ENCODE measurements around the gene ITGA7. TPM values are rescaled to one million over a fixed set of nuclear protein-coding genes. Genes with fewer than 3 reads are reported as not detected.

Gene ITGA7
- total RNA-seq, 1 experiment from 2014 or later, result 0.58 TPM

GRCh38 chr12:55720071-55720564 is 12.4 kb upstream of the ITGA7 start, which contains the start of gene RDH5:
TSS of gene RDH5 (plus strand) at chr12:55720393. CDS start at chr12:55721185, 792 bp downstream.
- no peak for DNase-seq (ENCODE audit: low spot score)

DNA sequence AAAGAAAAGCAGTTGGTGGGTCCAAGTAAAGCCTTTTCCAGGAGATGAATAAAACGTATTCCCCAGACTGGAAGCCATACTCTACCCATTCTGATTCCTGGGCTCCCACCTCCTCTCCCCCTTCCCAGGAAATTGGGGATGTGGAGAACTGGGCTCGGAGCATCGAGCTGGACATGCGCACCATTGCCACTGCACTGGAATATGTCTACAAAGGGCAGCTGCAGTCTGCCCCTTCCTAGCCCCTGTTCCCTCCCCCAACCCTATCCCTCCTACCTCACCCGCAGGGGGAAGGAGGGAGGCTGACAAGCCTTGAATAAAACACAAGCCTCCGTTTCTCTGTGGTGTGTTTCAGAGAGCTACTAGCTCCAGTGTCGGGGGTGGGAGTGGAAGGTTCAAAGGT is 11.7 kb upstream of the ITGA7 start:
- DNase-seq (ENCODE audit: low spot score), result no peak
- in situ Hi-C loops (cut with HindIII; ENCODE audit: low sequenced_read_pairs), result no loop called here

More at GRCh38 chr12:55720071-55720564, 12.4 kb upstream of the ITGA7 start, which contains the start of gene RDH5:
- in situ Hi-C loops (cut with HindIII; ENCODE audit: low sequenced_read_pairs), result no loop called here

DNA sequence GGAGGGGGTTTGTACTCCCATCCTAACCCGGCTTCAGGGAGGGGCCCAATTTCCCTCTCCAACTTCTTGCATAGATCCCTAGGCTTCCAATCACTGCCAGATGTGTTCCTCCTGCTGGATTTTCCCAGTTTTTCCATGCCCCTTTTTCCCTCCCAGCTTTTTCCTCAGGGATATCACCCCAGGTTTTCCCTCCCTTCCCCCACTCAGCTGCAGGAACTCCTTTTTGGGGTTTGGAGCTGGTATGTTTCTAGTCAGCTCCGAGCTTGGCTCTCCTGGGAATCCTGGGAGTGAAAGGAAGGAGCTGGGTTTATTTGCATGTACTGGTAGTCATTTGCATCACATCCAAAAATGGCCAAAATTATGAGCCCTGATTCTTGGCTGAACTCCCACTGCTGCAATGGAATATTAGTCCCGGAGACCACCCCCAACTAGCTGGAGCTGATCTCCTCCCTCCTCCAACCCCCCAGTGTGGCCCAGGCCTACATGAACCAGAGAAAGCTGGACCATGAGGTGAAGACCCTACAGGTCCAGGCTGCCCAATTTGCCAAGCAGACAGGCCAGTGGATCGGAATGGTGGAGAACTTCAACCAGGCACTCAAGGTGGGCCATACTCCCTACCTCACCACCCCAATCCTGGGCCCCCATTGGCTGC is 11.0 kb upstream of the ITGA7 start:
- DNase-seq (ENCODE audit: low spot score), result no peak
- in situ Hi-C loops (cut with HindIII; ENCODE audit: low sequenced_read_pairs), result no loop called here

- DNase-seq (ENCODE audit: low spot score), result no peak
- in situ Hi-C loops (cut with HindIII; ENCODE audit: low sequenced_read_pairs), result no loop called here
These were observed 10.3 kb upstream of the ITGA7 start for GRCh38 chr12:55718015-55718414.

- in situ Hi-C loops (cut with HindIII; ENCODE audit: low sequenced_read_pairs), result no loop called here
- DNase-seq (ENCODE audit: low spot score), result no peak
These were observed 9.6 kb upstream of the ITGA7 start for GRCh38 chr12:55717011-55718007.

GRCh38 chr12:55716582-55716957 is 8.9 kb upstream of the ITGA7 start:
- DNase-seq (ENCODE audit: low spot score), result no peak
- in situ Hi-C loops (cut with HindIII; ENCODE audit: low sequenced_read_pairs), result no loop called here

DNA sequence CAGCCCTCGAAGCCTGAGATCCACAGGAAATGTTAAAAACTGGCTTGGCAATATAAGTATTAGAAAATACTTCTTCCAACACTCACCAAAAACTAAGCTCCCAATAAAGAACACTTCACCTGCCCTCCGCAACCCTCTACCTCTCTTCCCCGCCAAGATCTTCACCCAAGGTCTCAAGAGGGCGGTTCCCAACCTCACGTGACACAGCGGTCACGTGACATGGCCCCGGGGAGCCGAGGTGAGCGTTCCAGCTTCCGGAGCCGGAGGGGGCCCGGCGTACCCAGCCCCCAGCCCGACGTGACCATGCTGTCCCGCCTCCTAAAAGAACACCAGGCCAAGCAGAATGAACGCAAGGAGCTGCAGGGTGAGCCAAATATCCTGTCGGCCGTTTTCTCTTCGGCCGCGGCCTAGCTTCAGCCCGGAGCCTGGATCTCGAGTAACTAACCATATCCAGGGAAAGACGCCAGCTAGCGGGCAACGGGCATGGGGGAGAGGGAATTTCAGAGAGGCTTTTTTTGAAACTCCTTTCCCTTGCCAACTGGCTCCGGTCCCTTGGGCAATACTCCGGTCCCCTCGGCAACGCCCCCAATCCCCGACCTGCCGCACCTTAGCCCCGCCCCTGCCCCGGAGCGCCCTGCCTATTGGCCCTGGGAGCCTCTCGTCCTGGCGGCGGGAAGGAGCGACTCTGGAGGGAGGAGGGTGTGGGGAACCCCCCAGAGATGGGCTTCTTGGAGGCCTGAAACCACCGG is 8.3 kb upstream of the ITGA7 start, which contains the start of gene BLOC1S1:
Gene BLOC1S1 (plus strand): TSS at position 214 of the 749 bp plus-strand sequence. CDS start 6 bp downstream, at position 220.
- peak; percentile 92 for DNase-seq (ENCODE audit: low spot score)
- in situ Hi-C loops (cut with HindIII; ENCODE audit: low sequenced_read_pairs), result no loop called here

DNA sequence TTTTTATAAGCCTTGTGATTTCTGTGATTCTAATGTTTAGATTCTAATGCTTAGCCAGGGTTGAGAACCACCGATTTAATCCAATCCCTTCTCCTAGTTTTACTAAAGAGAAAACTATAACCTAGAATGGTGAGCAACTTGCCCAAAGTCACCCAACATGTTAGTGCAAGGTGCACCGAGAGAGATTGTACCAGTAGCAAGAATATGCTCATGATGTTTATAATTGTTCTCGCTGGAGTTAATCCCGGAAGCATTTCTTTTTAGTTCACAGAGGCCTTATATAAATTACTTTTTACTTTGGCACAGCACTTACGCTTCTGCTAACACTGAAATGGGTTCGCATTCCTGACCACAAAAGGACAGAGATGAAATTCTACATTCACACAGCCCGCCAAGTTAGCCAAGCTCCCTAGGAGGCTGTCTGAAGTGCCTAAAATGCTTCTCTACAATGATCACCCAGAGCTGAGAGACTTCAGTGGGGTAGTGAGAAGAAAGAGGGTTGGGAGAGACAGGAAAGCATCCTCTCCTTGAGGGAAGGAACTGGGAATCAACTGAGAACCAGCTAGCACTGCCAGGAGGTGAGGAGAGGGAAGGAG is 7.6 kb upstream of the ITGA7 start:
- in situ Hi-C loops (cut with HindIII; ENCODE audit: low sequenced_read_pairs), result no loop called here
- DNase-seq (ENCODE audit: low spot score), result no peak

- DNase-seq (ENCODE audit: low spot score), result no peak
- in situ Hi-C loops (cut with HindIII; ENCODE audit: low sequenced_read_pairs), result no loop called here
These were observed 6.0 kb upstream of the ITGA7 start for GRCh38 chr12:55713721-55714120.

DNA sequence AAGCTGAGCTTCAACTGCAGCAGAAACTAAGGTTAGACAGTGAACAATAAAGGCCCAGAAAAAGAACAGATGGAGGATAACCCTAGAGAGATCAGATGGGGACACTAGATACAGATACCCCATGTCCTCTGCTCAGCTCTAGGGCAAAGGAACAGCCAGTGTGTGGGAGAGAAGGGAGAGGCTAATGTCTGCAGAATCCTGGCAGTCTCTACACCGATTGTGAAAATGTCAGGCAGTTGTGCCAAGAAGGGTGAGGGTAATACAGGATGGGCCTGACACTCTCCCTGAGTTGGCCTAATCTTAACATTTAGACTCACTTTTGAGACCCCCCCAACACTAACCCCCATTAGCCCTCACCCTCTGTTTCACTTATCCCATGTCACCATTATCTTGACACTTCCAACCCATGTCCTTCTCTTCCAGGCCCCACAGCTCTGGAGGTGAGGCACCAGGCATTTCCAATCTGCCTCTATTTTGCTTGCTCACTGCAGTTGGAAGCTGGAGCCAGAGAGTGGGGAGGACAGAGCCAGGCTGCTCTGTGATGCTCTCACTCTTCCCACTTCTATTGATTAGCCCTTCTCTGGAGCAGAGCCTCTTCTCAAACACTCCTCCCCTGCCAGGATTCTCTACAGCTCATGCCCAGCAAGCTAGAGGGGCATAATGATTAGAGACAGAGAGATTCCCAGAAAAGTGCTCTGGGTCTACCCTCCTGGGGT is 5.2 kb upstream of the ITGA7 start:
- in situ Hi-C loops (cut with HindIII; ENCODE audit: low sequenced_read_pairs), result no loop called here
- DNase-seq (ENCODE audit: low spot score), result no peak

GRCh38 chr12:55711786-55712553 is 4.3 kb upstream of the ITGA7 start:
- in situ Hi-C loops (cut with HindIII; ENCODE audit: low sequenced_read_pairs), result no loop called here
- DNase-seq (ENCODE audit: low spot score), result no peak

DNA sequence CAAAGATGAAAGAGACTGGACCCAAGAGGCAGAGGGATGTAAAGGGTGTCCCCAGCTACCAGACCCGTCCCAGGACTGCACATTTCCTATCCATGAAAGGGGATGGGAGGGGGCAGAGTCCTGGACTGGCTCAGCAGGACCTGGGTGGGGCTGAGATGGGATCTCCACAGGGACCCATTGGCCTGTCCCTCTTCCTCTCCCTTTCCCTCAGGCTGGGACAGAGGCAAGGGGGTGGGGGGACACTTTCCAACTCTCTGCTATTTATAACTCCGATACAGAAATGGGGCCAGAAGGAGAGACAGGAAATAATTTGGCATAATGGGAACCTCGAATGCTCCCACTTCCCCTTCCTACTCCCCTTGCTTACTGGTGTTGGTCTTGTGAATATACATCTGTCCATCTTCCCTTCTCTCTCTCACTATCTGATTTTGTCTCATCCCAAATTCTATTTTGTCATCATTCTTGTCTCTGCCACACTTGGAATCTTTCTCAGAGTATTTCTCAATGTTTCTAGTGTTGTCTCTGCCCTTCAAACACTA is 1.1 kb upstream of the ITGA7 start:
- in situ Hi-C loops (cut with HindIII; ENCODE audit: low sequenced_read_pairs), result no loop called here
- DNase-seq (ENCODE audit: low spot score), result no peak

DNA sequence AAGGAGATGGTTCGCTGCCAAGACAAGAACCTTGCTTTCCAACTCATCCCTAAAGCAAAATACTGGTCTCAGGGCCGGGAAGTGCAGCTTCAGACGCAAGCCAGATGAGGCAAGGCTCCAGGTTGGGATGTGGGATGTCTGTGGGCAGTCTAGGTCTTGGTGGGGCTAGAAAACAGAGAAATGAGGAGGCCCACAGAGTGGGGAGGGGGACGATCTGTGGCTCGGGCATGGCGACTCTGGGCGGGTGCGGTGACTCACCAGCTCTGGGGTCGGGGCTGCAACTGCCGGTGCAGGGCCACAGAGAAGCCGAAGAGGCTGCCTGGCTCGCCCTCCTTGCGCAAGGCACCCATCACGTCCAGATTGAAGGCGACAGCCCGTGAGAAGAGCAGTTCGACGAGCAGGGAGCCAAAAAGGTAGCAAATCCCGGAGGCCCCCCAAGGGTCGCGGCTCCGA is 459 bp downstream of the ITGA7 start:
- DNase-seq (ENCODE audit: low spot score), result no peak
- in situ Hi-C loops (cut with HindIII; ENCODE audit: low sequenced_read_pairs), result no loop called here

DNA sequence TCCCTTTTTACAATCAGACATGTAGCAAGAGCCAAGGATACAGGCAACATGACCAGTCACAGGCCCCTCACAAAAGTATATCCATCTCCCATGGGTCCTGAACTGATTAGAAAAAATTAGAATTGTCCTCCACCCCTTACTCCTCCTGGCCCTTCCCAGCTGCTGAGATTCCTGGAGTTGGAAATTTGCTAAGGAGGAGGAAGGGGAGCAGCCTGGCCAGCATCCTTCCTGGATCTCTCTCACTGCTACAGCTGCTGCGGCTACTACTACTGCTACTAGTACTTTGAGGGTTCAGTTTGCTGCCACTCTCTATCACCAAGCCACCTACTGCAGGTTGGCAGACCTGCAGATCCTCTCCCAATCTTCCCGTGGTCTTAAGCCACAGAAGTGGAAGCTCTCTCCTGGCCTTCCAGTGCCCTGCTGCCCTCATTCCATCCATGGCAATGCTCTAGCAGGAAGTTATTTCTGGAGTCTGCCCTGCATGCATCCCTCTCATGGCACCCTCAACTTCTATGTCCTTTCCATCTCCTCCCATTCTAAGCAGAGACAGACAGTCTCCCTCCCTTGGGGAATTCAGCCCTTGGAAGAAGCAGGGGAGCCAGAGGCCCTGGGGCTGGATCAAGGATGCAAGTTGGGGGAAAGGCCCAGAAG is 1.0 kb downstream of the ITGA7 start:
- in situ Hi-C loops (cut with HindIII; ENCODE audit: low sequenced_read_pairs), result no loop called here

GRCh38 chr12:55705782-55706402 is 1.8 kb downstream of the ITGA7 start:
- peak; percentile 32 for DNase-seq (ENCODE audit: low spot score)
- in situ Hi-C loops (cut with HindIII; ENCODE audit: low sequenced_read_pairs), result no loop called here

More for the DNA sequence above, 1.0 kb downstream of the ITGA7 start:
- DNase-seq (ENCODE audit: low spot score), result no peak
